GM12865 (cell line): ENCODE data around the gene LRRC1.
"Not testable (repeated sequence)": the region's sequence is repeated elsewhere in the genome, so short reads cannot be mapped to it uniquely, and the experiment has no call there.

Experiments used
- DNase-seq: peaks from one replicate; pipeline ENCODE4 v3.0.0; 2010; ENCODE audit warnings: low read depth
- H3K4me3 ChIP-seq: 2 replicates; pipeline ENCODE4 v1.5.1; 2011; ENCODE audit warnings: mild to moderate bottlenecking, low read depth, low read length, control low read depth
- TF ChIP-seq, protein P1 (sequence below): IDR thresholded peaks from 2 replicates; pipeline ENCODE4 v1.5.1; 2011; ENCODE audit warnings: low read length, control low read depth, low read depth, inconsistent platforms; ENCODE audit not compliant: insufficient read depth; ENCODE audit errors: missing control alignments

Gene LRRC1

DNA sequence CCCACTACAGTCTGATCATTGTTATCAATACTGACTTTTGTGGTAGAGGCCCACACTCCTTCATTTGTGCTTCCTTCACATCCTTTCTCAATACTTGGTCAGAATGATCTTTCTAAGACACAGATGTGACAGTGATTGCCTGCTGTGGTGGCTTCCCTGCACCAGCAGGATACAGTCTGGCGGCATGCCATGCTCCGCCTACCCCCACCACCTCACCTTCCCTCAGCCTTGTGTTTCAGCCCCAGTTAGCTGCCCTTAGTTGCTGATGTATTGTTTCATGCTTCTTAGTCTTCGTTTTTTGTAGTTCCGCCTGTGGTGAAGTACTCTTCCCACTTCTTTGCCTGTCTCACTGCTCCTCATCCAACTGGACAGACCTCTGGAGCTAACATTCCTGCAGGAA, 10.9 kb downstream of the LRRC1 start:
- no peak overlapping the region for H3K4me3 ChIP-seq
- DNase-seq, result no peak
- TF ChIP-seq, protein P1, sequence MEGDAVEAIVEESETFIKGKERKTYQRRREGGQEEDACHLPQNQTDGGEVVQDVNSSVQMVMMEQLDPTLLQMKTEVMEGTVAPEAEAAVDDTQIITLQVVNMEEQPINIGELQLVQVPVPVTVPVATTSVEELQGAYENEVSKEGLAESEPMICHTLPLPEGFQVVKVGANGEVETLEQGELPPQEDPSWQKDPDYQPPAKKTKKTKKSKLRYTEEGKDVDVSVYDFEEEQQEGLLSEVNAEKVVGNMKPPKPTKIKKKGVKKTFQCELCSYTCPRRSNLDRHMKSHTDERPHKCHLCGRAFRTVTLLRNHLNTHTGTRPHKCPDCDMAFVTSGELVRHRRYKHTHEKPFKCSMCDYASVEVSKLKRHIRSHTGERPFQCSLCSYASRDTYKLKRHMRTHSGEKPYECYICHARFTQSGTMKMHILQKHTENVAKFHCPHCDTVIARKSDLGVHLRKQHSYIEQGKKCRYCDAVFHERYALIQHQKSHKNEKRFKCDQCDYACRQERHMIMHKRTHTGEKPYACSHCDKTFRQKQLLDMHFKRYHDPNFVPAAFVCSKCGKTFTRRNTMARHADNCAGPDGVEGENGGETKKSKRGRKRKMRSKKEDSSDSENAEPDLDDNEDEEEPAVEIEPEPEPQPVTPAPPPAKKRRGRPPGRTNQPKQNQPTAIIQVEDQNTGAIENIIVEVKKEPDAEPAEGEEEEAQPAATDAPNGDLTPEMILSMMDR, result no peak

DNA sequence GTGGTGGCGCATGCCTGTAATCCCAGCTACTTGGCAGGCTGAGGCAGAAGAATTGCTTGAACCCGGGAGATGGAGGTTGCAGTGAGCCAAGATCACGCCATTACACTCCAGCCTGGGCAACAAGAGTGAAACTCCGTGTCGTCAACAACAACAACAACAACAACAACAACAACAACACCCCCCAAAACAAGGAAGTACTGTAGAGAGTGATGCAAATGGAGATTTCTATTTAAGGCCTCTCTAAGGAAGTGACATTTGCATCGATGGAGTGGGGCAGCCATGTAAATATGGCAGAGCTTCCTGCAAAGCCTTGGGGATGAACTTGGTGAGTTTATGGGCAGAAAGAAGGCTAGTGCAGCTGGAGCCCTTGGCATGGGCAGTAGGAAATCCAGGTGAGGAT, 12.8 kb downstream of the LRRC1 start:
- DNase-seq, H3K4me3 ChIP-seq: not testable (repeated sequence)

DNA sequence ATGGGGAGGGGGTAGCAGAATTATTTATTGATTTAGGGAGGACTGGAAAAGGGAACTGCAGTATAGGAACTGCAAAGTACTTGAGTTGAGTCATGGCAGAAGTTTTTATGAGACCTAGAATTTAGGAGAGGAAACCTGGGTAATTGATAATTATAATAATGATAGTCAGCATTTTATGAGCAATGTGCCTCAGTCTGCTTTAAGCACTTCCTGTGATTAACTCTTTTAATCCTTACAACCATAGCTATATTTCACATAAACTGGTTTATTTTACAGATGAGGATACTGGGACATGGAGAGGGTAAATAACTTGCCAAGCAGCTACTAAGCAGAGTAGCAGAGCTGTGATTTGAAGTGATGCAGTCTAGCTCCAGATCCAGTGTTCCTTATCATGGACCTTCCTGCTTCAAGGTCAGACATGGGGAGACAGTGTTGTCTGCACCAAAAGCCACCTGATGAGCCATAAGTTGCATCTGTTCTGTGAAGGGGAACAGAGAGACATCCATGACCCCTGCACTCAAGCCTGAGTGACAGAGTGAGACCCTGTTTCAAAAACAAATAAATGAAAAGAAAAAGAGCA, 13.6 kb downstream of the LRRC1 start:
- DNase-seq, result no peak
- H3K4me3 ChIP-seq, result no peak overlapping the region
- TF ChIP-seq, protein P1, result no peak

DNA sequence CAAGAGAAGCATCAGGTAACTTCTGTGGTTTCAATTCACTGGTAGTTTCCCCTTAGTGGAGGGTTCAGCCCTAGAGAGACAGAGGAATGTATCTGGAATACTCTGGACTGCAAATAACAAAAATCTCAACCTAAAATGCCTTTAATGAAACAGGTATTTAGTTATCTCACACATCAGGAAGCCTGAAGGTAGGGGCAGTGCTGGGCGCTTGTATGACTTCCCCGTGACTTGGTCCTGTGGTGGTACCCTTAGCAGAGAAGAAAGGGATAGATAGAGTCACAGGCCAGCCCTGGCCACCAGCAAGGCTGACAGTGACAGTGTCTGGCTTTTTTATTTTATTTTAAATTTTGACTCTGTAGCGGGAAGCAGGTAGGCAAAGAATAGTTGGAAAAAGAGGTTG, 14.9 kb downstream of the LRRC1 start:
- H3K4me3 ChIP-seq, result no peak overlapping the region
- TF ChIP-seq, protein P1, result no peak
- no peak for DNase-seq

DNA sequence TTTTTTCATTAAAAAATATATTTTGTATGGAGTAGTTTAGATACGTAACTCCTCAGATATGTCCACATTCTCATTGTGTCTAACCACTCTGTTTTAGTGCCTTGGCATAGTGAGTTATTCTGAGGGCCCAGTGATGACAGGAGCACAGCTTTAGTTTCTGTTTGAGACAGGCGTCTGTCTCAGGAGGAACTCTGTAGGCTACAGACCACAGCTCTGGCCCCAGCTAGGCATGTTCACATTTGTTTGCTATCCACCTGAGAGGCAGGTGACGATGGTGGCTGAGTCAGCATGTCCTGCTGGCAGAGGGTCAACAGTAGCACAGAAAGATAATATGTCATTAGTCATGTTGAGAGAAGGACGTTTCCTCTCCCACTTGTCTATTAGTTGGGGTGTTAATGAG, 16.3 kb downstream of the LRRC1 start:
- TF ChIP-seq, protein P1, result no peak
- DNase-seq, result peak; percentile 57
- no peak overlapping the region for H3K4me3 ChIP-seq

DNA sequence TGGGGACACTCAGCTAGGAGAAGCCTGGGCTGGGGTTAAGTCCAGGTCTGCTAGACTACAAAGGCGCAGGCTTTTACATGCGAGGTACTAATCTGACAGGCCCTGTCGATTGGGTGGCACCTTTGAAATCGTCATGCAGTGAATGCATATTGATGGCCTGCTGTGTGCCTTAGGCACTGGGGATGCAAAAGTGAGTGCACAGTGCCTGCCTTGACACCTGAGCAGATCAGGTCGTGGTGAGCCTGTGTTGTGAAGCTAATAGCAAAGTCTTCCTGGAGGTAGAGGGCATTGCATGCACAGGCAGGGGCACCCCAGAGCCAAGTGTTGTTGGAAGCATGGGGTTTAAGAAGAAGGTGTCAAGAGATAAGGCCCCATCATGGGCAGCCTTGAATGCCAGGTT, 16.9 kb downstream of the LRRC1 start:
- TF ChIP-seq, protein P1, result no peak
- no peak for DNase-seq
- no peak overlapping the region for H3K4me3 ChIP-seq

DNA sequence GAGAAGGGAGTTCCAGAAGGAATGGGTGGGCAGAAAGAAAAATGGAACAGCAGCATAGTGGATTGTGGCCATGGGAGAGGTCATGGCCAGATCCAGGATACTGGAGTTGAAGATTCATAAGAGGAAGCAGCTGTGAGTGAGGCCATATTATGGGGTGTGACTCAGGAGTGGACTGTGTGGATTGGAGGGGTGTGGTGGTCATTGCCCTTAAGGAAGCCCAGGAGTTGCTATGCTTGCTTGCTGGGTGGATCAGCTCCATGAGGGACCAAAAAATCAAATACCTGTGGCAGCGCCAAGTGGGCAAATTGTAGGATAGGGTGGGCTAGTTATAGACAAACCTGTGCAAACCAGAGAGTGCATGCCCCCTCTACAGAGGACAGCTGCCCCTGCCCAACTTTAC, 18.3 kb downstream of the LRRC1 start:
- H3K4me3 ChIP-seq, result no peak overlapping the region
- DNase-seq, result no peak
- TF ChIP-seq, protein P1, result no peak
